Measurements from ENCODE around the gene EHBP1L1.
A peak's percentile ranks its signal among the peaks of the same experiment; 100 is the strongest.

Gene EHBP1L1

DNA sequence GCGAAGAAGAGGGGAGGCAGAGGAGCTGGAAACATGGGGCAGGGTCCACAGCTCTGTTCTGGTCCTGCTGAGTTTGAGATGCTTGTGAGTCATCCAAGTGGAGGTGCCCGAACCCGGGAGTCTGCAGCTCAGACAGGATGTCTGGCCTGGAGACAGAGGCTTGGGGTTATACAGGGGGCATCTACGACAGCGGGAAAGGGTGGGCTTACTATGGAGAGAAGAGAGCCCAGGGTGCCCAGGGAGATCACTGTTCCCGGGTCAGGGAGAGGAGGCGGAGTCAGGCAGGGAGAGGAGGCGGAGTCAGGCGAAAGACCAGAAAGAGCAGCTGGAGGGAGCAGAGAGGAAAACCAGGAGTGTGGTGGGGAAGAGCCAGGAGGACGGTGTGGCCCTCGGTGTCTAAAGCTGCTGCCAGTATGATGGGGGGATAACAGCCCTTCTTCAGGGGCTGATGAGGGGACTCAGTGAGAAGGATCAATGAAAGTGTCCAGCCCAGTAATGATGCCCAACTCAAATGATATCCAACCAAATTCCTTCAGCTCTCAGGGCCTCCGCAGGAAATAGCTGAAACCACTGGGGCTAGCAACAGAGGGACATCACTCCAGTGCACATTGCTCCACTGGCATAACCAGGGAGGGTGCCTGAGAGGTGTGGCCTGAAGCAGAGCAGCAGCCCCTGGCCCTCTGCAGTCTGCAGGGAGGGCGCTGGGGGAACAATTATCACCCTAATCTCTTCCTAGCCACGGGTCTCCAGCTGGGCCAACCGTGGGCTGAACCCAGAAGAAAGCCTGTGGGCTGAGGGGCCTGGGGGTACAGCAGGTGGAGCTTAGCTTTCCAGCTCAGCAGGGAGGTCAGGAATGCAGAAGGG is 15.1 kb upstream of the EHBP1L1 start:
- TF ChIP-seq GATA2 (IDR thresholded peaks at IDR 0.05; ENCODE audit: low read depth, low read length) (peak; percentile 85), GATA3 (IDR thresholded peaks at IDR 0.05; ENCODE audit: low read depth, low read length) (no peak)

DNA sequence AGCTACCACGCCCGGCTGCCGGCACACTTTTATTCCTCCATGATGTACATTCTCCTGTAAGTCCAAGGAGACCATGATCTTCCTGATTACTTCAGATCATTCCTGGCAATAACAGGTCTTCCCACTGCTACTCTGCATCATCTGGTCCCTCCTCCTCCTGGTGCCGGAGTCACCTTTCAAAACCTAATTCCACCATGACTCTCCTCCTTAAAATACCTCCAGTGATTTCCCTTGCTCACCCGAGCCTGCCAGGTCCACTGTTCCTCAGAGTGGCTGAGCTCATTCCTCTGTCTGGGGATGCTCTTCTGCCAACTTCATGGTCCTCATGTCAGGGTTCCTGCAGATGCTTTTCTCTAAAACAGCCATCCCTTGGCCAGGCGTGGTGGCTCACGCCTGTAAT is 13.8 kb upstream of the EHBP1L1 start:
- TF ChIP-seq GATA3 (IDR thresholded peaks at IDR 0.05; ENCODE audit: low read depth, low read length) (no peak), GATA2 (IDR thresholded peaks at IDR 0.05; ENCODE audit: low read depth, low read length) (no peak)

DNA sequence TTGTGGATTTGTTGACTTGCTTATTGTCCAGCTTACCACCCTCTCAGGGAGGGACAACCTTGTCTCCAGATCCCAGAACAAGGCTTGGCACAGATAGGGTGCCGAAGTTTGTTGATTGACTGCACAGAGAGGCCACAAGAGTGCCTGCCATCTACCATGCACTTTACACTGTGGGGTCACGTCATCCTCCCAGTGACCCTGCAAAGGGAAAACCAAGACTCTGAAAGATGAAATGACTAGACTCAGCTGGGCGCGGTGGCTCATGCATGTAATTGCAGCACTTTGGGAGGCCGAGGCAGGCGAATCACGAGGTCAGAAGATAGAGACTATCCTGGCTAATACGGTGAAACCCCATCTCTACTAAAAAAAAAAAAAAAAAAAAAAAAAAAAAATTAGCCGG is 13.1 kb upstream of the EHBP1L1 start:
- TF ChIP-seq GATA3 (IDR thresholded peaks at IDR 0.05; ENCODE audit: low read depth, low read length) (no peak), GATA2 (IDR thresholded peaks at IDR 0.05; ENCODE audit: low read depth, low read length) (no peak)

DNA sequence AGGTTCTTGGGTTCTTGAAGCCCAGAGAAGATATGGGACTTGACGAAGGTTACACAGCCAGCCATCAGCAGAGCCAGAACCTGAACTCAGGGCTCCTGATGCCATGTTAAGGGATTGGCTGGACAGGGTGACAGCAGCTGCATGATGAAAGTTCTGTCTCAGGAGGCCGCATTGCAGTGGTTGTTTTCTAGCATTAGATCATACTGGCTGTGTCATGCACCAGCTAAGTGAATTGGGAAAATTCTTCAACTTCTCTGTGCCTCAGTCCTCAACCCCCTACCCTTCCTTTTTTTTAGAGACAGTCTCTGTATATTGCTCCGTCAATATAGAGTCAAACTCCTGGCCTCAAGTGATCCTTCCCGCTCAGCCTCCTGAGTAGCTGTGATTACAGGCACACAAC is 12.3 kb upstream of the EHBP1L1 start:
- TF ChIP-seq GATA2 (IDR thresholded peaks at IDR 0.05; ENCODE audit: low read depth, low read length) (no peak), GATA3 (IDR thresholded peaks at IDR 0.05; ENCODE audit: low read depth, low read length) (no peak)

DNA sequence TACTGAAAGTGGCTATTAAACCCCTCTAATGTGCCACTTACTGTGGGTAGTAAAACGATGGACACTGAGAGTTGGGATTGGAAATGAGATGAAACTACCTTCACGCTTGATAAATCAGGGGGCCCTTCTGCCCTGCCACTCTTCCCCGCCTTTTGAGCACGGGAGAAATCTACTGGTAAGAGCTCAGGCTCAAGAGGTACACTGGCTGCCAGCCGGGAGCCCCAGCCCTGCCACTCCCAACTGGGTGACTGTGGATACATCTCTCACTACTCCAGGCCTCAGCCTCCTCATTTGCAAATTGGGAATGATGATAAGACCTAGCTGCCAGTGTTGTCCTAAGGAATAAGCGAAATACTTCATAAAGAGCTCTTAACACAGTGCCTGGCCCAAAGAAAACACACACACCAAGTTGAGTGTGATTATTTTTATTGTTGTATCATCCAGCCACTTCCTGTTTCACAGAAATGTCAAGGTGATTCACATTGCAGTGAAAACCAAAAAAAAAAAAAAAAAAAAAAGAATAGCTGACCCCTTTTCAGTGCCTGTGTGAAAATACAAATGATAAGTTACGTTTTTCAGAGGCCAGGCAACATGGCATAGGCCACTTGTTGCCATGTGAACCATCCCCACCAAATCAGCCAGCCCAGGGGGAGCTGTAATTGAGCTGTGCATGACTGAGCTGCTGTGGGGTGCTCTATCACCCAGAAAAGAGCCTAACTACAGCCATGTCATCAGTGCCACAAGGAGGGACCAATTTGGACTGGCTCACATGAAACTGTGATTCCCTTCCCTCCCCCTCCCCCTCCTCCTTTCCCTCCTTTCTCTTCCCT is 10.0 kb upstream of the EHBP1L1 start:
- no peak for TF ChIP-seq GATA3 (IDR thresholded peaks at IDR 0.05; ENCODE audit: low read depth, low read length)

DNA sequence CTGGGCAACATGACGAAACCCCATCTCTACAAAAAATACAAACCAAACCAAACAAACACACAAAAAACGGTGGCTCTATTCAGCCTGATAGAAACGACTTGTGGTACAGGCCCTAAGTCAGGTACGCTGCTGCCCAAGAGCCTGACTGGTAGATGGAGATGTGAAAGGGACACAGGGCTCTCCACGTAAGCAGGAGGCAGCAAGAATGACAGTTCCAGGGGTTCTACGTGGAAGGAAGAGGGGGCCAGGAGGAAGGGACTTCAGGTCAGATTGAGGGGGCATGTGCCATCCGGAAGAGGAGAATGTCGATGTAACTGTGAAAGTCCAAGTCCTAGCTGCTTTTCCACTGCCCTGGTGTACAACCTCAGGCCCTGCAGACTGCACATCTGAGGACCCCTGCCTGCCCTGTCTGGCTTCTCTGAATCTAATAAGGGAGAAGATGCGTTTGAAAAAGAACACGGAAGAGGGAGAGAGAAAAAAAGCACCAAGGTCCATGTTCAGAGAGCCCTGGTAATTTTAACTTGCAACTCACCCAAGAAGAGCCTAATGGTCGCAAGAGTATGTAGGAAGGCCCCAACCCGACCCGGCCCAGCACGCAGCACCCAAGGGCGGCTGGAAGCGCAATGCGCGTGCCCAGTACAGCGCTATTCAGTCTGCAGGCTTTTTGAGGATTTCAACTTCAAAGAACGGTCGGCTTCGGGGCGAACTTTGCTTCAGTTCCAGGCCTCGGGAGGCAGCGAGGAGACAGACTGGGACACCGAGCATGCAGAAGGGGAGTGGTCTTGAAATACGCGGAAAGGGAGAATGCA is 6.5 kb upstream of the EHBP1L1 start:
- TF ChIP-seq GATA3 (IDR thresholded peaks at IDR 0.05; ENCODE audit: low read depth, low read length) = no peak
- no peak for TF ChIP-seq GATA2 (IDR thresholded peaks at IDR 0.05; ENCODE audit: low read depth, low read length)

DNA sequence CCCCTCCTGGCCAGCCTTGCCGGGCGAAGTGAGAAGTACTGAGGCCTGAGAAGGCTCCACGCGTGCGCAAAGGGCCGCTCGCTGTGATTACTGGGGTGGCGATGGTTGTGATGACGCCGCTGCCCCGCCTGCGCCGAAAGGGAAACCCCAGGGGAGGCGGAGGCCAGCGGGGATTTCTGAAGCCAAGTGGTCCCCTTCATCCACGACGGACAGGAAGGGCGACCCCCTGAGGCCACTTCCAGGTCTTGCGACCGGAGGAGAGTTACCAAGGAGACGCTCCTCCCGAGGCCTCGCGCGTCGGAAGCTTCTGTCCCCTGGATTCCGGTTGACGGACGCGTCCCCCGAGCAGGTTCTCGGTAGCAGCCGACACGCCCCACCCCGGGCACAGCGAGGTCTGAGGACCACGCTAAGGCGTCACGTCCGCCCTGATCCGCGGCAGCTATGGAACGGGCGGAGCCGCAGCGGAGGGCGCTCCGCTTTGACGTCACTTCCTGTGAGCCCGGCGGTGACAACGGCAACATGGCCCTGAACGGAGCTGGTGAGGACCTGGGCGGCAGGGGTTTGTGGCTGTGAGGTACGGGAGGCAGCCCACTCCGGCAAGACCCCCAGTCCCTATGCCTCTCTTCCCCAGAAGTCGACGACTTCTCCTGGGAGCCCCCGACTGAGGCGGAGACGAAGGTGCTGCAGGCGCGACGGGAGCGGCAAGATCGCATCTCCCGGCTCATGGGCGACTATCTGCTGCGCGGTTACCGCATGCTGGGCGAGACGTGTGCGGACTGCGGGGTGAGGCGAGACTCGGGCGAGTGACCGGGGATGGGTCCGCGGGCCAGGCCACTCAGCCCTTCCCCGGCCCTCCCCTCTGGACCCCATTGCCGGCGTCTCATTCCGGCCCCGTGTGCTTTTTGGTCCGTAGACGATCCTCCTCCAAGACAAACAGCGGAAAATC is 5.6 kb upstream of the EHBP1L1 start, which contains the start of gene ZNRD2:
Gene ZNRD2 (plus strand): TSS at position 505 of the 946 bp plus-strand sequence. CDS start 15 bp downstream, at position 520.
- TF ChIP-seq GATA2 (IDR thresholded peaks at IDR 0.05; ENCODE audit: low read depth, low read length) = no peak
- TF ChIP-seq GATA3 (IDR thresholded peaks at IDR 0.05; ENCODE audit: low read depth, low read length) = no peak

DNA sequence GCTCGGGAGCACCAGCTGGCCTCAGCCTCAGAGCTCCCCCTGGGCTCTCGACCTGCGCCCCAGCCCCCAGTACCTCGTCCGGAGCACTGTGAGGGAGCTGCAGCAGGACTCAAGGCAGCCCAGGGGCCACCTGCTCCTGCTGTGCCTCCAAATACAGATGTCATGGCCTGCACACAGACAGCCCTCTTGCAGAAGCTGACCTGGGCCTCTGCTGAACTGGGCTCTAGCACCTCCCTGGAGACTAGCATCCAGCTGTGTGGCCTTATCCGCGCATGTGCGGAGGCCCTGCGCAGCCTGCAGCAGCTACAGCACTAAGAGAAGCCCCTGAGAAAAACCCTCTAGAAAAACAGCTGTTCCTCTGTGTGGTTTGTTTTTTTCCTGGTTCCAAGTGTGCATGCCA is 4.4 kb upstream of the EHBP1L1 start:
- TF ChIP-seq GATA3 (IDR thresholded peaks at IDR 0.05; ENCODE audit: low read depth, low read length) = no peak
- TF ChIP-seq GATA2 (IDR thresholded peaks at IDR 0.05; ENCODE audit: low read depth, low read length) = no peak

DNA sequence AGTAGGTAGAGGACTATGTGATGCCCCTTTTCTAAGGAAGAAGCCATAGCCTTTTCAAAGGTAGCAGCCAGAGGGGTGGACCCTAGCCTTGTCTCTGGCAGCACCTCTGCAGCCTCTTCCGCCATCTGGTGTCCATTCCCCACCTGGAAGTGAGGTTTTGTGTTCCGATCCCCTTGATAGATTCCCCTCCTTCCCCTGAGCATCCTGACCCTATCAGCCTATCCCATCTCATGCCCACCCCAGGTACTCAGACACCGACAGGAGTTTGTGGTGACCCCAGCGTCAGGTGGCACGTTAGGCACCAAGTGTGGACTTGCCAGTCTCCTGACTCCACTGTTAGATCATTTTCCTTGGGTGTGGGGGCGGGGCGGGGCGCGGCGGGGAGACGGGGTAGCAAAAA is 3.9 kb upstream of the EHBP1L1 start:
- TF ChIP-seq GATA2 (IDR thresholded peaks at IDR 0.05; ENCODE audit: low read depth, low read length) = 0 out of 2 replicates have a peak, but pooled peaks have one; percentile 22
- TF ChIP-seq GATA3 (IDR thresholded peaks at IDR 0.05; ENCODE audit: low read depth, low read length) = no peak

DNA sequence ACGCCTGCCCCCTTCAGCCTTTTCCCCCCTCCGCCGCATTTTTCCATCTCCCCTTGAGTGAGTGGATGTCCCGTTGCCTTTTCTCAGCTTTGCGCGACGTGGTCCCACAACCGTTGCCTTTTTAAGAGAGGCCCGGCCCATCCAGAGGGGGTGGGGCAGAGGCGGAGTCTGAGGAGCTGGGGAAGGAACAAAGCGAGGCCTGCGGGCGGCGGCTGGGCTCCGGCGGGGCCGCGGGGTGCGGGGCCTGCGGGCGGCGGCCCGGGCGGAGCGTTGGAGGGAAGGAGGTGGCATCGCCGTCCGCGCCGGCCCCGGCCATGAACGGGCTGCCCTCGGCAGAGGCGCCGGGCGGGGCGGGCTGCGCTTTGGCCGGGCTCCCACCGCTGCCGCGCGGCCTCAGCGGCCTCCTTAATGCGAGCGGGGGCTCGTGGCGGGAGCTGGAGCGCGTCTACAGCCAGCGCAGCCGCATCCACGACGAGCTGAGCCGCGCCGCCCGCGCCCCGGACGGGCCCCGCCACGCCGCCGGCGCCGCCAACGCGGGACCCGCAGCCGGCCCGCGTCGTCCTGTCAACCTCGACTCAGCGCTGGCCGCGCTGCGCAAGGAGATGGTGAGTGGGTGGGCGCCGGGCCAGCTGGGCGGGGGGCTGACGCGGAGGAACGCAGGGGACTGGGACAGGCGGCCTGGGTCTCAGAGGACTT is 3.3 kb upstream of the EHBP1L1 start, which contains the start of gene FAM89B:
Gene FAM89B (plus strand): TSS at position 183 of the 696 bp plus-strand sequence. CDS start 132 bp downstream, at position 315.
- TF ChIP-seq GATA3 (IDR thresholded peaks at IDR 0.05; ENCODE audit: low read depth, low read length) (no peak), GATA2 (IDR thresholded peaks at IDR 0.05; ENCODE audit: low read depth, low read length) (no peak)

DNA sequence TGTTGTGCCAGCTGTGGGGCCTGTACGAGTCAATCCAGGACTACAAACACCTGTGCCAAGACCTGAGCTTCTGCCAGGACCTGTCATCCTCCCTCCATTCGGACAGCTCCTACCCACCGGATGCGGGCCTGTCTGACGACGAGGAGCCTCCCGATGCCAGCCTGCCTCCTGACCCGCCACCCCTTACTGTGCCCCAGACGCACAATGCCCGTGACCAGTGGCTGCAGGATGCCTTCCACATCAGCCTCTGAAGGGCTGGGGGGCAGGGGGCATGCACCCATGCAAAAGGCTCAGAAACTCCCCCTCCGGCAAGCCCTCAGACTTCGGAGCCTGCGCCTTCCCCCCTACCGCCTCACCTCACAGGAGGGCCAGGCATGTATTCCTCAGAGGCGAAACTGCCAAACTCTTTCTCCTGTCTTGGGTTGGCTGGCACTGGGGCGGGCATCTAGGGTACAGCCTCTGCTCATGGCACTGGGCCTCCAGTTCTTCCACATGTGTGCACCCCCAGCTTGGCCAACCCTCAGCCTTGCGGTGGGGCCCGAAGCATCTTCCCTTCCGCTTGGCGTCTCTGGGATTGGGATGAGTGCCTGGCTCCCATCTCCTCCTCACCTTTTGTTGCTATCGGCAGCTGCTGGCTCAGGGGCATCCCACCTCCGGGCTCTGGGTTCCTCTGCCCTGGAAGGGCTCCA is 2.3 kb upstream of the EHBP1L1 start:
- TF ChIP-seq GATA2 (IDR thresholded peaks at IDR 0.05; ENCODE audit: low read depth, low read length) = no peak
- TF ChIP-seq GATA3 (IDR thresholded peaks at IDR 0.05; ENCODE audit: low read depth, low read length) = no peak
